Measurements from ENCODE around the gene MNX1.

The MNX1 gene

GRCh38 chr7:157032644-157033482, 22.4 kb upstream of the MNX1 start:
- DNase-seq = no peak

GRCh38 chr7:157032128-157032527, 21.7 kb upstream of the MNX1 start:
- DNase-seq = no peak

- DNase-seq = no peak
Measured at GRCh38 chr7:157028199-157028903, 17.9 kb upstream of the MNX1 start.

GRCh38 chr7:157027568-157028198, 17.2 kb upstream of the MNX1 start:
- DNase-seq = no peak

GRCh38 chr7:157024716-157025115, 14.3 kb upstream of the MNX1 start:
- no peak for DNase-seq

GRCh38 chr7:157023589-157023905, 13.1 kb upstream of the MNX1 start:
- no peak for DNase-seq

GRCh38 chr7:157022681-157023588, 12.5 kb upstream of the MNX1 start:
- no peak for DNase-seq

- DNase-seq = no peak
Measured at GRCh38 chr7:157021871-157022680, 11.6 kb upstream of the MNX1 start.

- DNase-seq = no peak
Measured at GRCh38 chr7:157021071-157021870, 10.8 kb upstream of the MNX1 start.

- no peak for DNase-seq
Measured at GRCh38 chr7:157020514-157021070, 10.1 kb upstream of the MNX1 start.

GRCh38 chr7:157019718-157020451, 9.4 kb upstream of the MNX1 start:
- DNase-seq = no peak

GRCh38 chr7:157018997-157019608, 8.6 kb upstream of the MNX1 start:
- DNase-seq = no peak

- no peak for DNase-seq
Measured at GRCh38 chr7:157018328-157018996, 8.0 kb upstream of the MNX1 start.

GRCh38 chr7:157017603-157018327, 7.3 kb upstream of the MNX1 start:
- no peak for DNase-seq

- DNase-seq = no peak
Measured at GRCh38 chr7:157017149-157017548, 6.7 kb upstream of the MNX1 start.

GRCh38 chr7:157016352-157017041, 6.0 kb upstream of the MNX1 start:
- DNase-seq = no peak

GRCh38 chr7:157016024-157016351, 5.5 kb upstream of the MNX1 start:
- no peak for DNase-seq

All from stimulated activated naive CD4-positive, alpha-beta T cell treated with Interleukin-2 at 50 U/mL for 16 hours (primary cell).